DOHH2 (cell line): ENCODE results near the gene PNRC1.

Experiments
- EZH2phosphoT487 ChIP-seq: fragments of 200-600 bp; sonication (generic); IDR thresholded peaks from 2 replicates; pipeline ENCODE4 v1.6.1; 2017; ENCODE audit warnings: borderline replicate concordance, mild to moderate bottlenecking, antibody characterized with exemption, low read length, moderate library complexity, mixed read lengths
- TF ChIP-seq, protein P1 (sequence below): fragments of 200-600 bp; sonication (generic); IDR thresholded peaks from one replicate; pipeline ENCODE4 v1.5.1; 2014; ENCODE audit warnings: antibody characterized with exemption, mild to moderate bottlenecking, low read depth, low read length; ENCODE audit not compliant: poor library complexity, severe bottlenecking

DNA sequence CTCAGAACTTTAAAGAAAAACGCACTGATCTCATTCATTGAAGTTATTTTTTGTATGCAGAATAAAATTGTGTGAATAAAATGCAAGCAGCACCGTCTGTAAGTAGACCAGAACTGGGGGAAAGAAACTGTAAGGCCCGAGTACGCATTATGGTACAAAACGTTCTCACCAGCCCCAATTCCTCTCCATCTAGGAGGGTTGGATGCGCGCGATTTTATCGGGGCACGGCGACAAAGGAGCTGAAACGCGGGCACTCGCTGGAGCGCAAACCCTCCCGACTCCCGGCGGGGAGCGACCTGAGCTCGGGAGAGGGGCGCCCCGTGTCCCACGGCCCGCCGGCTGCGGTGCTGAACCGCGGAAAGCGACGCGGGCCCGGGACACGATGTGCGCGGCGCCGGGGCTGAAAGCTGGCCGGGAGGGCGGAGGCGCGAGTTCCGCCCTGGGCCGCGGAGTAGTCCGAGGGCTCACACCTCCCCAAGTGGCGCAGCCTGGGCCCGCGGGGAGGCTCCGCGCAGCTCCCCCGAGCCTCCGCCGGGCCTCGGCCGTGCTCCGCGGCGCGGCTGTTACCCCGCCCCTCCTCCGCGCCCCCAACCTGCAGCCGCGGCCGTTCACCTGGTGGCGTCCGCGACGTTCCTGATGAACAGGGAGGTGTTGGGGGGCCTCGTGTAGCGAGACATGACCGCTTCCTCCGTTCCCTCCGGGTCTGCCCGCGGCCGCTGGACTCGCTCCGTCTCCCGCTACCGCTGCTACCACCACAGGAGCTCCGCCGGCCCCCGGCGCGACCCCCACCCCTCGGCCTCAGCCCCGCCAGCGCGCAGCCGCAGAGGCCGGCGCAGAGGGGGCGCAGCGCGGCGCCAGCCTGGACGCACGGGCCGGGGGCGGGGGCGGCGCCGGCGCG, 36.9 kb downstream of the PNRC1 start, which contains the start of gene SRSF12:
- TF ChIP-seq, protein P1, sequence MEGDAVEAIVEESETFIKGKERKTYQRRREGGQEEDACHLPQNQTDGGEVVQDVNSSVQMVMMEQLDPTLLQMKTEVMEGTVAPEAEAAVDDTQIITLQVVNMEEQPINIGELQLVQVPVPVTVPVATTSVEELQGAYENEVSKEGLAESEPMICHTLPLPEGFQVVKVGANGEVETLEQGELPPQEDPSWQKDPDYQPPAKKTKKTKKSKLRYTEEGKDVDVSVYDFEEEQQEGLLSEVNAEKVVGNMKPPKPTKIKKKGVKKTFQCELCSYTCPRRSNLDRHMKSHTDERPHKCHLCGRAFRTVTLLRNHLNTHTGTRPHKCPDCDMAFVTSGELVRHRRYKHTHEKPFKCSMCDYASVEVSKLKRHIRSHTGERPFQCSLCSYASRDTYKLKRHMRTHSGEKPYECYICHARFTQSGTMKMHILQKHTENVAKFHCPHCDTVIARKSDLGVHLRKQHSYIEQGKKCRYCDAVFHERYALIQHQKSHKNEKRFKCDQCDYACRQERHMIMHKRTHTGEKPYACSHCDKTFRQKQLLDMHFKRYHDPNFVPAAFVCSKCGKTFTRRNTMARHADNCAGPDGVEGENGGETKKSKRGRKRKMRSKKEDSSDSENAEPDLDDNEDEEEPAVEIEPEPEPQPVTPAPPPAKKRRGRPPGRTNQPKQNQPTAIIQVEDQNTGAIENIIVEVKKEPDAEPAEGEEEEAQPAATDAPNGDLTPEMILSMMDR = no peak
- TF ChIP-seq EZH2phosphoT487 = peak; percentile 92; the same call in 1 of the 2 replicates
